HG02678 (cell line): ENCODE measurements around the gene USF2.
"Not testable (repeated sequence)": the region's sequence is repeated elsewhere in the genome, so short reads cannot be mapped to it uniquely, and the experiment has no call there.

Experiments used
- ATAC-seq: cut with Tn5 transposase; IDR thresholded peaks from one replicate; pipeline ENCODE4 v1.9.1; 2021; ENCODE audit warnings: mild to moderate bottlenecking, moderate library complexity; ENCODE audit not compliant: unreplicated experiment

USF2 gene

GRCh38 chr19:35268536-35269437 lies at the start of gene USF2:
TSS of gene USF2 (plus strand) at chr19:35268962. CDS start at chr19:35269102, 140 bp downstream.
- ATAC-seq = peak; percentile 29

GRCh38 chr19:35219008-35219407 lies 49.8 kb upstream of the USF2 start:
- no peak for ATAC-seq

GRCh38 chr19:35220315-35220921 lies 48.3 kb upstream of the USF2 start:
- ATAC-seq = no peak

GRCh38 chr19:35220973-35221590 lies 47.7 kb upstream of the USF2 start:
- not testable (repeated sequence) for ATAC-seq

- no peak for ATAC-seq
Observed at GRCh38 chr19:35222373-35223015, 46.3 kb upstream of the USF2 start.

GRCh38 chr19:35223084-35223790 lies 45.5 kb upstream of the USF2 start:
- no peak for ATAC-seq

- ATAC-seq = no peak
Observed at GRCh38 chr19:35223862-35224505, 44.8 kb upstream of the USF2 start.

GRCh38 chr19:35224681-35225571 lies 43.8 kb upstream of the USF2 start:
- no peak for ATAC-seq

GRCh38 chr19:35225951-35226350 lies 42.8 kb upstream of the USF2 start:
- no peak for ATAC-seq

- ATAC-seq = no peak
Observed at GRCh38 chr19:35226748-35227147, 42.0 kb upstream of the USF2 start.

- no peak for ATAC-seq
Observed at GRCh38 chr19:35228177-35228930, 40.4 kb upstream of the USF2 start, which contains the start of gene FAM187B. TSS of gene FAM187B (minus strand) at chr19:35228739. CDS start at chr19:35228680, 59 bp downstream.

GRCh38 chr19:35229601-35230000 lies 39.2 kb upstream of the USF2 start:
- no peak for ATAC-seq

GRCh38 chr19:35231956-35232645 lies 36.7 kb upstream of the USF2 start:
- no peak for ATAC-seq

- ATAC-seq = no peak
Observed at GRCh38 chr19:35232912-35233311, 35.9 kb upstream of the USF2 start.

GRCh38 chr19:35236638-35237400 lies 31.9 kb upstream of the USF2 start:
- ATAC-seq = no peak

GRCh38 chr19:35239597-35239996 lies 29.2 kb upstream of the USF2 start:
- not testable (repeated sequence) for ATAC-seq

GRCh38 chr19:35240327-35240726 lies 28.4 kb upstream of the USF2 start:
- ATAC-seq = no peak
